MCF 10A (cell line): ENCODE results near the gene SYNE3. TPM values are rescaled to one million over a fixed set of nuclear protein-coding genes. Genes with fewer than 3 reads are reported as not detected.
"Not testable (repeated sequence)": the region's sequence is repeated elsewhere in the genome, so short reads cannot be mapped to it uniquely, and the experiment has no call there.

Source experiments
- BruUV-seq: library from RNA; stranded (reverse); fragments of 400-500 nt; replicated peaks from 2 replicates; lab custom pipeline; 2021; lab: Mats Ljungman, UMichigan
- CTCF ChIA-PET: fragments of 300-600 bp; sonication (Branson Sonifier 250); formaldehyde crosslinking; extraction: SDS; loops from one replicate; lab custom pipeline; 2021; ENCODE audit warnings: antibody characterized with exemption, inconsistent platforms; lab: Yijun Ruan, JAX
- POLR2A ChIA-PET: fragments of 300-600, 350-650 bp; sonication (Branson Sonifier 250); formaldehyde crosslinking; extraction: SDS; loops from one replicate; lab custom pipeline; 2020; ENCODE audit warnings: antibody characterized with exemption, inconsistent platforms; lab: Yijun Ruan, JAX
- DNase-seq: peaks from one replicate; pipeline ENCODE4 v3.0.0-alpha.2; 2018; ENCODE audit not compliant: unreplicated experiment
- H3K27ac Mint-ChIP-seq: one replicate; pipeline ENCODE4 v1.8.0; 2022; ENCODE audit warnings: mild to moderate bottlenecking, low read depth, mixed read lengths; ENCODE audit not compliant: unreplicated experiment
- H3K27me3 Mint-ChIP-seq: one replicate; pipeline ENCODE4 v1.8.0; 2022; ENCODE audit warnings: mixed read lengths; ENCODE audit not compliant: insufficient read depth, unreplicated experiment
- H3K36me3 Mint-ChIP-seq: one replicate; pipeline ENCODE4 v1.8.0; 2022; ENCODE audit warnings: mild to moderate bottlenecking, moderate library complexity, mixed read lengths; ENCODE audit not compliant: insufficient read depth, unreplicated experiment
- H3K4me1 Mint-ChIP-seq: one replicate; pipeline ENCODE4 v1.8.0; 2022; ENCODE audit warnings: mixed read lengths; ENCODE audit not compliant: insufficient read depth, unreplicated experiment
- H3K4me3 Mint-ChIP-seq: one replicate; pipeline ENCODE4 v1.8.0; 2022; ENCODE audit warnings: mild to moderate bottlenecking, moderate library complexity, mixed read lengths; ENCODE audit not compliant: unreplicated experiment
- H3K9me3 Mint-ChIP-seq: one replicate; pipeline ENCODE4 v1.8.0; 2022; ENCODE audit warnings: mixed read lengths; ENCODE audit not compliant: unreplicated experiment
- intact Hi-C: fragments of 100-400 bp; cut with micrococcal nuclease; formaldehyde crosslinking; loops from 2 replicates; pipeline ENCODE4 v1.14.1; 2022
- total RNA-seq: library from RNA; stranded (reverse); gene quantifications from 2 replicates; pipeline ENCODE4 v1.2.3, GENCODE V29; 2022
- TF ChIP-seq, protein P1 (sequence below): fragments of 200-600 bp; IDR thresholded peaks from one replicate; pipeline ENCODE4 v1.8.0; 2022; ENCODE audit warnings: antibody characterized with exemption, mild to moderate bottlenecking; ENCODE audit not compliant: unreplicated experiment

SYNE3 gene
- total RNA-seq, 1 experiment from 2014 or later: 9.5 TPM

GRCh38 chr14:95514131-95515079 is 2.0 kb downstream of the SYNE3 start:
- H3K9me3 Mint-ChIP-seq: no peaks in the 10 kb centered on the region
- H3K4me1 Mint-ChIP-seq: peaks cover 23% of the 10 kb centered on the region
- no peaks in the 10 kb centered on the region for H3K36me3 Mint-ChIP-seq
- TF ChIP-seq, protein P1, sequence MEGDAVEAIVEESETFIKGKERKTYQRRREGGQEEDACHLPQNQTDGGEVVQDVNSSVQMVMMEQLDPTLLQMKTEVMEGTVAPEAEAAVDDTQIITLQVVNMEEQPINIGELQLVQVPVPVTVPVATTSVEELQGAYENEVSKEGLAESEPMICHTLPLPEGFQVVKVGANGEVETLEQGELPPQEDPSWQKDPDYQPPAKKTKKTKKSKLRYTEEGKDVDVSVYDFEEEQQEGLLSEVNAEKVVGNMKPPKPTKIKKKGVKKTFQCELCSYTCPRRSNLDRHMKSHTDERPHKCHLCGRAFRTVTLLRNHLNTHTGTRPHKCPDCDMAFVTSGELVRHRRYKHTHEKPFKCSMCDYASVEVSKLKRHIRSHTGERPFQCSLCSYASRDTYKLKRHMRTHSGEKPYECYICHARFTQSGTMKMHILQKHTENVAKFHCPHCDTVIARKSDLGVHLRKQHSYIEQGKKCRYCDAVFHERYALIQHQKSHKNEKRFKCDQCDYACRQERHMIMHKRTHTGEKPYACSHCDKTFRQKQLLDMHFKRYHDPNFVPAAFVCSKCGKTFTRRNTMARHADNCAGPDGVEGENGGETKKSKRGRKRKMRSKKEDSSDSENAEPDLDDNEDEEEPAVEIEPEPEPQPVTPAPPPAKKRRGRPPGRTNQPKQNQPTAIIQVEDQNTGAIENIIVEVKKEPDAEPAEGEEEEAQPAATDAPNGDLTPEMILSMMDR: no peak
- no peak overlapping the region for H3K4me3 Mint-ChIP-seq
- H3K27me3 Mint-ChIP-seq: no peaks in the 10 kb centered on the region
- H3K27ac Mint-ChIP-seq: no peak overlapping the region
- CTCF ChIA-PET: interaction anchor here (0.6 to 6.2 kb wide), 4 partner anchors 12 to 72 kb away, joined by 4 to 40 read pairs (median 6); no protein-coding TSS in a partner anchor
- intact Hi-C loops: no loop called here
- BruUV-seq: no TSS peak
- peak; percentile 26 for DNase-seq
- POLR2A ChIA-PET: interaction anchor here (1.3 to 2.5 kb wide), 2 partner anchors 16 to 20 kb away, joined by 3 to 10 read pairs; partner anchors contain the start of gene GLRX5

DNA sequence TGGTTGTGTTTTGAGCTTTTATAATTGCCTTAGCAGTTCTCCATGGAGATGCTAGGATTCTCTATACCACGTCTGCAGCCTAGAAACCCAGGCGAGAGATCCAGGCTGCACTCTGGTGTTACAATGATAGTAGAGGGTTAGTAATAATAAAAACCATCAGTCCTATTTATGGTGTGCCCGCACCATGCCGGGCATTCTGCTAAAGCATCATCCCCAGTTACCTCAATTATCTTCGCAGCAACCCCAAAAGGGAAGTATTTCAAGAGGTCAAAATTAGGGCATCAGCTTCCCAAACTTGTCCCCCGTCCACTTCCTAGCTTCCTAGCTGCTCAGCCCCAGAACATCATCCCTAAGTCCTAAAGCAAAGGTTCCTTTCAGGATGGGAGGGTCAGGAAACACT is 3.2 kb downstream of the SYNE3 start:
- ChIA-PET POLR2A (interaction anchor here (1.1 to 1.3 kb wide), 2 partner anchors 21 to 66 kb away, joined by 3 to 4 read pairs; partner anchors contain the start of gene GLRX5), CTCF (interaction anchor here (0.7 to 6.2 kb wide), 3 partner anchors 14 to 79 kb away, joined by 6 to 40 read pairs (median 7); no protein-coding TSS in a partner anchor)

GRCh38 chr14:95511687-95512086 is 4.8 kb downstream of the SYNE3 start:
- intact Hi-C loops: no loop called here
- ChIA-PET POLR2A (interaction anchor here (1.4 kb wide), 1 partner anchor 12 kb away, joined by 3 read pairs; no protein-coding TSS in a partner anchor), CTCF (interaction anchor here (6.2 kb wide), 1 partner anchor 15 kb away, joined by 40 read pairs; no protein-coding TSS in a partner anchor)
- H3K9me3 Mint-ChIP-seq: no peaks in the 10 kb centered on the region
- TF ChIP-seq, protein P1: no peak
- H3K36me3 Mint-ChIP-seq: no peaks in the 10 kb centered on the region
- peaks cover 19% of the 10 kb centered on the region for H3K4me1 Mint-ChIP-seq
- no peaks in the 10 kb centered on the region for H3K27me3 Mint-ChIP-seq
- no peak for DNase-seq
- H3K4me3 Mint-ChIP-seq: no peak overlapping the region
- H3K27ac Mint-ChIP-seq: no peak overlapping the region
- no TSS peak for BruUV-seq

More for the DNA sequence above, 3.2 kb downstream of the SYNE3 start:
- no peaks in the 10 kb centered on the region for H3K36me3 Mint-ChIP-seq
- H3K4me1 Mint-ChIP-seq: peaks cover 15% of the 10 kb centered on the region
- no peaks in the 10 kb centered on the region for H3K9me3 Mint-ChIP-seq
- TF ChIP-seq, protein P1: no peak
- DNase-seq: no peak
- BruUV-seq: no TSS peak
- no peak overlapping the region for H3K27ac Mint-ChIP-seq
- no peaks in the 10 kb centered on the region for H3K27me3 Mint-ChIP-seq
- no peak overlapping the region for H3K4me3 Mint-ChIP-seq
- intact Hi-C loops: no loop called here

GRCh38 chr14:95510804-95511203 is 5.6 kb downstream of the SYNE3 start:
- Mint-ChIP-seq H3K4me3 (no peak overlapping the region), H3K9me3 (no peaks in the 10 kb centered on the region), H3K27ac (no peak overlapping the region), H3K4me1 (peaks cover 20% of the 10 kb centered on the region), H3K36me3 (no peaks in the 10 kb centered on the region), H3K27me3 (no peaks in the 10 kb centered on the region)
- DNase-seq: no peak
- ChIA-PET CTCF (interaction anchor here (6.2 kb wide), 1 partner anchor 16 kb away, joined by 40 read pairs; no protein-coding TSS in a partner anchor), POLR2A (interaction anchor here (1.4 kb wide), 1 partner anchor 13 kb away, joined by 3 read pairs; no protein-coding TSS in a partner anchor)
- TF ChIP-seq, protein P1: no peak
- no TSS peak for BruUV-seq
- intact Hi-C loops: no loop called here

DNA sequence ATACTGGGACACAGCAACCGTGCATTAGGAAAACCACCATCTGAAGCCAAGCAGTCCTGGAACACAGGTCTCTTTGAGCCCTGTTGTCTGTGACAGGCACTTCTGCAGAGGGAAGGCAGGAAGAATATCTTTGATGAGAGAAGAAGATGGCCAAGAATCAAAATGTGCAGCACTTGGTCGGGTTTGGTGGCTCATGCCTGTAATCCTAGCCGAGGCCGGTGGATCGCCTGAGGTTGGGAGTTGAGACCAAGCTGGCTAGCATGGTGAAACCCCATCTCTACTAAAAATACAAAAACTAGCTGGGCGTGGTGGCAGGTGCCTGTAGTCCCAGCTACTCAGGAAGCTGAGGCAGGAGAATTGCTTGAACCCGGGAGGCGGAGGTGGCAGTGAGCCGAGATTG is 6.1 kb downstream of the SYNE3 start:
- peak overlapping the region; percentile 58 for H3K27ac Mint-ChIP-seq
- H3K4me3 Mint-ChIP-seq, BruUV-seq, intact Hi-C loops, POLR2A ChIA-PET, DNase-seq, H3K36me3 Mint-ChIP-seq, H3K27me3 Mint-ChIP-seq, H3K9me3 Mint-ChIP-seq, CTCF ChIA-PET: not testable (repeated sequence)
- peaks cover 20% of the 10 kb centered on the region for H3K4me1 Mint-ChIP-seq
